Measurements from ENCODE around the gene ZGPAT. TPM values are rescaled to one million over a fixed set of nuclear protein-coding genes. Genes with fewer than 3 reads are reported as not detected.
A peak's percentile ranks its signal among the peaks of the same experiment; 100 is the strongest.

Gene ZGPAT
- total RNA-seq, 1 donor from 2014 or later, result 28.0 TPM

- no peak within 1 kb of the TSS for H3K4me3 Mint-ChIP-seq (ENCODE audit: unreplicated experiment)
These were observed 11.0 kb upstream of the ZGPAT start, which contains the start of gene TNFRSF6B for GRCh38 chr20:63696628-63697356. TNFRSF6B (plus strand) TSS chr20:63696652; CDS start chr20:63696768, 116 bp downstream.

GRCh38 chr20:63697357-63697867 is 10.4 kb upstream of the ZGPAT start:
- H3K36me3 Mint-ChIP-seq (ENCODE audit: unreplicated experiment), result no peaks in the 10 kb centered on the region
- H3K9me3 Mint-ChIP-seq (ENCODE audit: unreplicated experiment), result no peaks in the 10 kb centered on the region
- no peak for TF ChIP-seq CTCF (IDR thresholded peaks at IDR 0.05)
- no peak overlapping the region for H3K4me3 Mint-ChIP-seq (ENCODE audit: unreplicated experiment)
- H3K4me1 Mint-ChIP-seq (ENCODE audit: unreplicated experiment), result peaks cover 31% of the 10 kb centered on the region
- DNase-seq (ENCODE audit: extremely low spot score, unreplicated experiment), result no peak
- H3K27me3 Mint-ChIP-seq (ENCODE audit: unreplicated experiment), result no peaks in the 10 kb centered on the region
- peak overlapping the region; percentile 18 for H3K27ac Mint-ChIP-seq (ENCODE audit: unreplicated experiment)

More at GRCh38 chr20:63696628-63697356, 11.0 kb upstream of the ZGPAT start, which contains the start of gene TNFRSF6B:
- Mint-ChIP-seq H3K9me3 (ENCODE audit: unreplicated experiment) (no peaks in the 10 kb centered on the region), H3K36me3 (ENCODE audit: unreplicated experiment) (no peaks in the 10 kb centered on the region), H3K27me3 (ENCODE audit: unreplicated experiment) (no peaks in the 10 kb centered on the region), H3K4me1 (ENCODE audit: unreplicated experiment) (peaks cover 35% of the 10 kb centered on the region), H3K27ac (ENCODE audit: unreplicated experiment) (peak within 1 kb of the TSS; percentile 18)
- DNase-seq (ENCODE audit: extremely low spot score, unreplicated experiment), result no peak
- TF ChIP-seq CTCF (IDR thresholded peaks at IDR 0.05), result no peak

GRCh38 chr20:63697868-63698545 is 9.8 kb upstream of the ZGPAT start:
- H3K9me3 Mint-ChIP-seq (ENCODE audit: unreplicated experiment), result no peaks in the 10 kb centered on the region
- H3K4me3 Mint-ChIP-seq (ENCODE audit: unreplicated experiment), result no peak overlapping the region
- H3K27ac Mint-ChIP-seq (ENCODE audit: unreplicated experiment), result no peak overlapping the region
- H3K4me1 Mint-ChIP-seq (ENCODE audit: unreplicated experiment), result peaks cover 28% of the 10 kb centered on the region
- DNase-seq (ENCODE audit: extremely low spot score, unreplicated experiment), result no peak
- no peaks in the 10 kb centered on the region for H3K27me3 Mint-ChIP-seq (ENCODE audit: unreplicated experiment)
- no peaks in the 10 kb centered on the region for H3K36me3 Mint-ChIP-seq (ENCODE audit: unreplicated experiment)
- no peak for TF ChIP-seq CTCF (IDR thresholded peaks at IDR 0.05)

- H3K27me3 Mint-ChIP-seq (ENCODE audit: unreplicated experiment), result no peaks in the 10 kb centered on the region
- DNase-seq (ENCODE audit: extremely low spot score, unreplicated experiment), result no peak
- no peaks in the 10 kb centered on the region for H3K9me3 Mint-ChIP-seq (ENCODE audit: unreplicated experiment)
- H3K27ac Mint-ChIP-seq (ENCODE audit: unreplicated experiment), result peak overlapping the region; percentile 82
- H3K36me3 Mint-ChIP-seq (ENCODE audit: unreplicated experiment), result no peaks in the 10 kb centered on the region
- H3K4me1 Mint-ChIP-seq (ENCODE audit: unreplicated experiment), result peaks cover 28% of the 10 kb centered on the region
- no peak overlapping the region for H3K4me3 Mint-ChIP-seq (ENCODE audit: unreplicated experiment)
- no peak for TF ChIP-seq CTCF (IDR thresholded peaks at IDR 0.05)
These were observed 8.9 kb upstream of the ZGPAT start for GRCh38 chr20:63698739-63699465.

All from osteocyte (in vitro differentiated cells).